Measurements from ENCODE around the gene GNPTG. TPM values are rescaled to one million over a fixed set of nuclear protein-coding genes. Genes with fewer than 3 reads are reported as not detected.
A peak's percentile ranks its signal among the peaks of the same experiment; 100 is the strongest.

The GNPTG gene
- total and polyA plus RNA-seq, 2 donors from 2014 or later, result 88.7 to 138 TPM

GRCh38 chr16:1372292-1372950, 20.7 kb downstream of the GNPTG start:
- Histone ChIP-seq H3K4me1 (ENCODE audit: control insufficient read depth in 2 of 3, insufficient read depth in 2 of 3, low read depth in 1 of 3, low read length in 3 of 3) (no peaks in the 10 kb centered on the region), H3K27ac (ENCODE audit: low read depth in 2 of 2, low read length in 2 of 2) (no peak overlapping the region), H3K4me3 (ENCODE audit: low read length in 3 of 3) (no peak overlapping the region), H3K9ac (ENCODE audit: low read length in 3 of 3) (no peak overlapping the region), H3K27me3 (ENCODE audit: control insufficient read depth, insufficient read depth, low read length) (no peaks in the 10 kb centered on the region), H3K36me3 (ENCODE audit: control insufficient read depth in 2 of 3, insufficient read depth in 3 of 3, low read length in 3 of 3) (no peaks in the 10 kb centered on the region), H3K9me3 (ENCODE audit: control insufficient read depth in 2 of 3, insufficient read depth in 1 of 3, low read length in 3 of 3) (no peaks in the 10 kb centered on the region)
- intact Hi-C loops (cut with DNase I), result no loop called here
- DNase-seq (peak in 1 of 5 donors; percentile 58), FAIRE-seq (no peak)
- TF ChIP-seq CTCF (IDR thresholded peaks at IDR 0.05; ENCODE audit: borderline replicate concordance, extremely low read depth, insufficient read depth), result no peak

GRCh38 chr16:1374418-1375297, 22.9 kb downstream of the GNPTG start:
- H3K9ac ChIP-seq (ENCODE audit: low read length in 3 of 3), result no peak overlapping the region
- no peak overlapping the region for H3K27ac ChIP-seq (ENCODE audit: low read depth in 2 of 2, low read length in 2 of 2)
- intact Hi-C loops (cut with DNase I), result no loop called here
- no peak overlapping the region for H3K4me3 ChIP-seq (ENCODE audit: low read length in 3 of 3)
- no peaks in the 10 kb centered on the region for H3K27me3 ChIP-seq (ENCODE audit: control insufficient read depth, insufficient read depth, low read length)
- FAIRE-seq, result no peak
- H3K4me1 ChIP-seq (ENCODE audit: control insufficient read depth in 2 of 3, insufficient read depth in 2 of 3, low read depth in 1 of 3, low read length in 3 of 3), result peaks cover 0 to 9% (median 6%) of the 10 kb centered on the region in 3 donors
- no peaks in the 10 kb centered on the region for H3K36me3 ChIP-seq (ENCODE audit: control insufficient read depth in 2 of 3, insufficient read depth in 3 of 3, low read length in 3 of 3)
- DNase-seq, result peak in 1 of 5 donors; percentile 79
- no peak for TF ChIP-seq CTCF (IDR thresholded peaks at IDR 0.05; ENCODE audit: borderline replicate concordance, extremely low read depth, insufficient read depth)
- H3K9me3 ChIP-seq (ENCODE audit: control insufficient read depth in 2 of 3, insufficient read depth in 1 of 3, low read length in 3 of 3), result no peaks in the 10 kb centered on the region

GRCh38 chr16:1375298-1375640, 23.5 kb downstream of the GNPTG start:
- no peaks in the 10 kb centered on the region for H3K36me3 ChIP-seq (ENCODE audit: control insufficient read depth in 2 of 3, insufficient read depth in 3 of 3, low read length in 3 of 3)
- no peak for TF ChIP-seq CTCF (IDR thresholded peaks at IDR 0.05; ENCODE audit: borderline replicate concordance, extremely low read depth, insufficient read depth)
- H3K27ac ChIP-seq (ENCODE audit: low read depth in 2 of 2, low read length in 2 of 2), result no peak overlapping the region
- no peaks in the 10 kb centered on the region for H3K27me3 ChIP-seq (ENCODE audit: control insufficient read depth, insufficient read depth, low read length)
- H3K4me1 ChIP-seq (ENCODE audit: control insufficient read depth in 2 of 3, insufficient read depth in 2 of 3, low read depth in 1 of 3, low read length in 3 of 3), result peaks cover 0 to 11% (median 6%) of the 10 kb centered on the region in 3 donors
- no peak overlapping the region for H3K4me3 ChIP-seq (ENCODE audit: low read length in 3 of 3)
- intact Hi-C loops (cut with DNase I), result no loop called here
- H3K9me3 ChIP-seq (ENCODE audit: control insufficient read depth in 2 of 3, insufficient read depth in 1 of 3, low read length in 3 of 3), result no peaks in the 10 kb centered on the region
- no peak overlapping the region for H3K9ac ChIP-seq (ENCODE audit: low read length in 3 of 3)
- FAIRE-seq (no peak), DNase-seq (no peak)
